Measurements from ENCODE around the gene PELI2. TPM values are rescaled to one million over a fixed set of nuclear protein-coding genes. Genes with fewer than 3 reads are reported as not detected.

PELI2 gene
- polyA plus RNA-seq, 1 donor from 2014 or later: 0.85 TPM

- no peak overlapping the region for H3K27ac Mint-ChIP-seq
- peaks cover 2% of the 10 kb centered on the region for H3K27me3 Mint-ChIP-seq
- peaks cover 11 to 36% (median 12%) of the 10 kb centered on the region in 3 donors for H3K4me1 Mint-ChIP-seq
- H3K9me3 Mint-ChIP-seq: no peaks in the 10 kb centered on the region
- no peak overlapping the region for H3K4me3 Mint-ChIP-seq
- H3K36me3 Mint-ChIP-seq: no peaks in the 10 kb centered on the region
Observed at GRCh38 chr14:56145181-56145769, 27.1 kb downstream of the PELI2 start.

GRCh38 chr14:56145965-56146364 is 27.8 kb downstream of the PELI2 start:
- Mint-ChIP-seq H3K27ac (no peak overlapping the region), H3K4me3 (no peak overlapping the region), H3K9me3 (no peaks in the 10 kb centered on the region), H3K36me3 (no peaks in the 10 kb centered on the region), H3K4me1 (peaks cover 8 to 37% (median 12%) of the 10 kb centered on the region in 3 donors), H3K27me3 (peaks cover 2% of the 10 kb centered on the region)

DNA sequence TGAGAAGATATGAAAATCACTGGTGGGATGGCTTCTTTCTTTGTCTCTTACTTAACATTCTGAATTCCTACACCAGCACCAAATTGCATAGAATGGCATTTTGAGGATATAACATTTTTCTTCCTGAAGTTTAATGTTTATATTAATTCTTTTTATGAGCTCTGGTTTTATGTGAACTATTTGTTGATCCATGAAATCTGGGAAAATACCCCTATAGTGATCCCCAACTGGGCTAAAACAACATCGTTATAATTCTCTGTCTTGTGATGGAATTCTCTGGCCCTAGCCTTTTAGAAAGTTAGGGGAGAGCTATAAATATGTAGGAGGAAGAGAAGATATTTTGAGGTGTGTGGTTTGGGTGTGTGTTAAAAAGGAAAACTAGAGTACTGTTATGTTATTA is 29.2 kb downstream of the PELI2 start:
- peaks cover 2% of the 10 kb centered on the region for H3K27me3 Mint-ChIP-seq
- H3K36me3 Mint-ChIP-seq: no peaks in the 10 kb centered on the region
- H3K4me3 Mint-ChIP-seq: peak overlapping the region in 1 of 4 donors; percentile 34
- no peaks in the 10 kb centered on the region for H3K9me3 Mint-ChIP-seq
- no peak overlapping the region for H3K27ac Mint-ChIP-seq
- peaks cover 6 to 40% (median 12%) of the 10 kb centered on the region in 3 donors for H3K4me1 Mint-ChIP-seq

- Mint-ChIP-seq H3K27me3 (peaks cover 2% of the 10 kb centered on the region), H3K4me1 (peaks cover 11 to 42% (median 12%) of the 10 kb centered on the region in 3 donors), H3K9me3 (no peaks in the 10 kb centered on the region), H3K27ac (no peak overlapping the region), H3K36me3 (no peaks in the 10 kb centered on the region), H3K4me3 (peak overlapping the region in 2 of 4 donors; percentile 38 to 67)
Observed at GRCh38 chr14:56147986-56148901, 30.0 kb downstream of the PELI2 start.

- H3K4me3 Mint-ChIP-seq: peak overlapping the region in 2 of 4 donors; percentile 4 to 19
- no peaks in the 10 kb centered on the region for H3K36me3 Mint-ChIP-seq
- peaks cover 12 to 40% (median 14%) of the 10 kb centered on the region in 3 donors for H3K4me1 Mint-ChIP-seq
- H3K27ac Mint-ChIP-seq: no peak overlapping the region
- no peaks in the 10 kb centered on the region for H3K9me3 Mint-ChIP-seq
- H3K27me3 Mint-ChIP-seq: peaks cover 2% of the 10 kb centered on the region
Observed at GRCh38 chr14:56149151-56149550, 30.9 kb downstream of the PELI2 start.

DNA sequence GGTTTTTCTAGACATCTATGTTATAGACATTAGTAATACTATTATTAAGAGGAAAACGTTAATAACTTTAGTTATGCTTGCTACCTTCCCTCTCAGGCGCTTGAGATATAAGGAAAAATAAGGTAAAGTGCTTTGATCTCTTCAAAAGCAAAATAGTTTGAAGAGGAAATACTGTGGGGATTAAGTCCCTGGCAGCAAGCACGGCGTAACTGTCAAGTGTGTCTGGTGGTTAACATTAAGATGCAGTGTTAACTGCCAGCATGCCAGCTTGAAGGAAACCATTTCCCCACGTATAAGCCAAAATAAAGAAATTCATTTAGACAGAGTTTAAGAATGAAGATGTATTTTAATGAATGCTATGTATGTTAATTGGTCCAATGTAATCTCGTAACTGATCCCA is 31.8 kb downstream of the PELI2 start:
- Mint-ChIP-seq H3K27me3 (peaks cover 2% of the 10 kb centered on the region), H3K27ac (no peak overlapping the region)

DNA sequence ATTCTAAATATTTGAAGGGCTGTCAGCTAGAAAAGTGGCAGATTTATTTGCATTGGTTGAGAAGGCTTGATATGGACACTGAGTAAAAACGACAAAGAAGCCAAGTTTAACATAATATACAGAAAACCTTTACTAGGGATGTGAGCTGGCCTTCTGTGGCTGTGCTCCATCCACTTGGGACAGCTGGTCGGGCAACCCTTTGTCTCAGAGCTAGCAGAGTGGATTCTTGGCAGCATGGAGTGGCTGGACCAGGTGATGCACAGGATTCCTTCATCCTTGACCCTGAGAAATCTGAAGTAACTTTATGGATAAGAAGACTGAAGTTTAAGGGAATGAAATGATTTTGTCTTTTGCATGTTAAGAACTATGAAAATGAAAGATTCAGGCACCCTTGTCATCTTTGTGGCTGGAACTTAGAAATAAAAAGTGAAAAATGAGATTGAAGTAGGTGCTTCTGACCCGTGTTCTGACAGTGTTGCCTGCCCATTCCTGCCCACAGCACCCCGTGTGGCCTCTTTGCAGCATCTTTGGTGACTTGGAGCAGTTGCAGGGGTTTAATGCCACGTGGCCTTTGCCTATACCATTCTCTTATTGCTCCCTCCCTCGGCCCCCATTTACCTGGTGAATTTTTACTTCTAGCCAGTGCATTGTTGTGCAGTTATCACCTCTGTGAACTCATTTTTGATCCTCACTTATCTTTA is 32.6 kb downstream of the PELI2 start:
- no peak overlapping the region for H3K4me3 Mint-ChIP-seq

More for the DNA sequence above, 31.8 kb downstream of the PELI2 start:
- H3K9me3 Mint-ChIP-seq: peaks cover 0 to 3% (median 0%) of the 10 kb centered on the region in 3 donors
- H3K4me1 Mint-ChIP-seq: peaks cover 12 to 36% (median 14%) of the 10 kb centered on the region in 3 donors
- H3K4me3 Mint-ChIP-seq: no peak overlapping the region
- no peaks in the 10 kb centered on the region for H3K36me3 Mint-ChIP-seq

GRCh38 chr14:56152221-56152620 is 34.0 kb downstream of the PELI2 start:
- H3K27me3 Mint-ChIP-seq: peaks cover 2% of the 10 kb centered on the region
- H3K4me3 Mint-ChIP-seq: no peak overlapping the region
- H3K9me3 Mint-ChIP-seq: peaks cover 0 to 3% (median 0%) of the 10 kb centered on the region in 3 donors
- no peak overlapping the region for H3K27ac Mint-ChIP-seq
- H3K4me1 Mint-ChIP-seq: peaks cover 7 to 23% (median 12%) of the 10 kb centered on the region in 3 donors
- H3K36me3 Mint-ChIP-seq: no peaks in the 10 kb centered on the region

More for the DNA sequence above, 32.6 kb downstream of the PELI2 start:
- Mint-ChIP-seq H3K4me1 (peaks cover 12 to 34% (median 14%) of the 10 kb centered on the region in 3 donors), H3K9me3 (peaks cover 0 to 3% (median 0%) of the 10 kb centered on the region in 3 donors), H3K27ac (peak overlapping the region in 1 of 3 donors; percentile 89), H3K27me3 (peaks cover 2% of the 10 kb centered on the region), H3K36me3 (no peaks in the 10 kb centered on the region)

DNA sequence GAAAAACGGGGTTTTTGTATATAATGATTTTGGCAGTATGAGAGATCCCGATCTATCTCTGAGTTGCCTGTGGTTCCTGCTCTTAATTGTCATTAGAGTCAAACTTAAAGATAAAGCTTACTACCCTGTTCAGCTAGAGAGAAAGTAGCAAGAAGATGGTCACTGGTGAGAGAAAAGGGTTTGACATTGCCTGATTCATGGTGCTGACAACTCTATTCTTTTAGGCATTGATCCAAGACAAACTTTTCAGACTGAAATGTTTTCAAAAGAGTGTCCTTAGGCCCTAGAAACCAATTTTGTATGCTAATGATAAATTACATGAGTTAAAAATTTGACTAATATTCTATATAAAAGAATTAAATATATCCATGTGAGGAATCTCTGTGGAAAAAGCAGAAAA is 35.1 kb downstream of the PELI2 start:
- no peaks in the 10 kb centered on the region for H3K36me3 Mint-ChIP-seq

DNA sequence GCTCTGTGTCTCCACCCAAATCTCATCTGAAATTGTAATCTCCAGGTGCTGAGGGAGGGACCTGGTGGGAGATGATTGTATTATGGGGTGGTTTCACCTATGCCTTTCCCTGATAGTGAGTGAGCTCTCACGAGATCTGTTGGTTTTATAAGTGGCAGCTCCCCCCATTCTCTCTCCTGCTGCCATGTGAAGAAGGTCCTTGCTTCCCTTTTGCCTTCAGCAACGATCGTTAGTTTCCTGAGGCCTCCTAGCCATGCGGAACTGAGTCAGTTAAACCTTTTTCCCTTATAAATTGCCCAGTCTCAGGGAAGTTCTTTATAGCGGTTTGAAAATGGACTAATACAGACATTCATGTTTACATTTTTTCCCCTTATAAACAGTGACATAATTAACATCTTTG is 36.1 kb downstream of the PELI2 start:
- Mint-ChIP-seq H3K27ac (no peak overlapping the region), H3K4me1 (peaks cover 4 to 9% (median 6%) of the 10 kb centered on the region in 3 donors), H3K36me3 (no peaks in the 10 kb centered on the region), H3K9me3 (peaks cover 0 to 3% (median 3%) of the 10 kb centered on the region in 3 donors), H3K4me3 (no peak overlapping the region), H3K27me3 (no peaks in the 10 kb centered on the region)

More for the DNA sequence above, 35.1 kb downstream of the PELI2 start:
- peaks cover 2% of the 10 kb centered on the region for H3K27me3 Mint-ChIP-seq
- peaks cover 0 to 3% (median 0%) of the 10 kb centered on the region in 3 donors for H3K9me3 Mint-ChIP-seq
- no peak overlapping the region for H3K4me3 Mint-ChIP-seq
- H3K4me1 Mint-ChIP-seq: peaks cover 6 to 13% (median 7%) of the 10 kb centered on the region in 3 donors
- no peak overlapping the region for H3K27ac Mint-ChIP-seq

- Mint-ChIP-seq H3K4me1 (peaks cover 4 to 6% (median 6%) of the 10 kb centered on the region in 3 donors), H3K27ac (no peak overlapping the region), H3K27me3 (no peaks in the 10 kb centered on the region), H3K36me3 (no peaks in the 10 kb centered on the region), H3K9me3 (peaks cover 0 to 3% (median 3%) of the 10 kb centered on the region in 3 donors), H3K4me3 (no peak overlapping the region)
Observed at GRCh38 chr14:56156096-56156495, 37.9 kb downstream of the PELI2 start.

- Mint-ChIP-seq H3K9me3 (peaks cover 7 to 20% (median 17%) of the 10 kb centered on the region in 3 donors), H3K4me3 (no peak overlapping the region), H3K27me3 (no peaks in the 10 kb centered on the region), H3K4me1 (peaks cover 2 to 4% (median 3%) of the 10 kb centered on the region in 3 donors), H3K36me3 (peaks cover 6% of the 10 kb centered on the region), H3K27ac (no peak overlapping the region)
Observed at GRCh38 chr14:56159066-56159465, 40.9 kb downstream of the PELI2 start.

DNA sequence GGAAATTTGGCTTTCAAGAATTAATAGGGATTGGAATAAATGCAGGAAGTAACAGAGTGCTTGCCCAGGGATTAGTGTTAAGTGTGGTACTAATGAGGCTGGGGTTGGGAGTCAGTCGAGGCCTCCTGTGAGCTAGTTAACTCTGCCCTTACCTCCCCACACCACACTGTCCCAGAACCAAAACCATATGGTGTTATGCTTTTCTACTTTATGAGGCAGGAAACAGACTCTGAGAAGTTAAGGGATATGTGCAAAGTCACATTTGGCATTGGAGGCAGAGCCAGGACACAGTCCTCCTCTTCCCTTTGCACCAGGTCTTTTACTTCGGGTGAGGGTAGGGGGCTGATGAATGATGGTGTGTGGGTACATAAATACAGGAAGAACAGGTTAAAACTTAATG is 41.9 kb downstream of the PELI2 start:
- Mint-ChIP-seq H3K4me3 (no peak overlapping the region), H3K9me3 (peaks cover 7 to 30% (median 23%) of the 10 kb centered on the region in 3 donors), H3K27me3 (no peaks in the 10 kb centered on the region), H3K4me1 (peaks cover 2 to 7% (median 3%) of the 10 kb centered on the region in 3 donors), H3K36me3 (peaks cover 9% of the 10 kb centered on the region), H3K27ac (no peak overlapping the region)

DNA sequence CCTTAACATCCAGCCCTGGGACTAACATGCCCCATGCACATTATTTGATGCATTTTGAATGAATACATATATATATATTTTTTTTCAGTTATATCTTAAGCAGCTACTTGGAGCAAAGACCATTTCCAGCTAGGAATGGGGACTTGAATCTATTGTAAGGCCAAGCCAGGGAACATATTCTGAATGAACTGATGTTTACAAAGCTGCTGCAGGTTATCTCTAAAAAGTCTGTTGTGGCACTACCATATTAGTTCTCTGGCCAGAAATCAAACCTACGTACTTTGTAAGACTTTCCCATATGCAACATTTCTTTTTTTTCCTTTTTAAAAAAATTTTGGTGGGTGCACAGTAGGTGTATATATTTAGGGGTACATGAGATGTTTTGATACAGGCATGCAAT is 43.4 kb downstream of the PELI2 start:
- H3K27me3 Mint-ChIP-seq: no peaks in the 10 kb centered on the region
- peaks cover 10 to 40% (median 36%) of the 10 kb centered on the region in 3 donors for H3K9me3 Mint-ChIP-seq
- H3K36me3 Mint-ChIP-seq: peaks cover 12% of the 10 kb centered on the region
- no peak overlapping the region for H3K4me3 Mint-ChIP-seq
- H3K4me1 Mint-ChIP-seq: peaks cover 2 to 7% (median 3%) of the 10 kb centered on the region in 3 donors
- no peak overlapping the region for H3K27ac Mint-ChIP-seq
